NCI-H510A (cell line): ENCODE data around the gene HYI.
"Not testable (repeated sequence)": the region's sequence is repeated elsewhere in the genome, so short reads cannot be mapped to it uniquely, and the experiment has no call there.

Experiments used
- DNase-seq: peaks from one replicate; lab custom pipeline; 2025; lab: John Stamatoyannopoulos, UW

The HYI gene

GRCh38 chr1:43427524-43427923, 26.2 kb downstream of the HYI start:
- peak; percentile 98 for DNase-seq

- DNase-seq = no peak
Measured at GRCh38 chr1:43426221-43426620, 27.5 kb downstream of the HYI start.

- no peak for DNase-seq
Measured at GRCh38 chr1:43425045-43425444, 28.7 kb downstream of the HYI start.

- DNase-seq = no peak
Measured at GRCh38 chr1:43423672-43424550, 29.8 kb downstream of the HYI start.

GRCh38 chr1:43422995-43423671, 30.6 kb downstream of the HYI start:
- no peak for DNase-seq

GRCh38 chr1:43421976-43422750, 31.6 kb downstream of the HYI start:
- no peak for DNase-seq

- DNase-seq = no peak
Measured at GRCh38 chr1:43421396-43421795, 32.3 kb downstream of the HYI start.

GRCh38 chr1:43420874-43421273, 32.9 kb downstream of the HYI start:
- no peak for DNase-seq

- no peak for DNase-seq
Measured at GRCh38 chr1:43419627-43420425, 33.9 kb downstream of the HYI start.

GRCh38 chr1:43418858-43419257, 34.9 kb downstream of the HYI start:
- DNase-seq = no peak

GRCh38 chr1:43415901-43416300, 37.8 kb downstream of the HYI start:
- no peak for DNase-seq

- DNase-seq = peak; percentile 65
Measured at GRCh38 chr1:43414634-43415223, 39.0 kb downstream of the HYI start.

GRCh38 chr1:43413426-43413825, 40.3 kb downstream of the HYI start:
- DNase-seq = not testable (repeated sequence)

GRCh38 chr1:43410571-43410970, 43.2 kb downstream of the HYI start:
- DNase-seq = no peak

GRCh38 chr1:43405876-43406234, 47.9 kb downstream of the HYI start:
- no peak for DNase-seq

GRCh38 chr1:43405219-43405875, 48.4 kb downstream of the HYI start:
- DNase-seq = no peak

GRCh38 chr1:43404353-43404752, 49.4 kb downstream of the HYI start:
- DNase-seq = no peak

GRCh38 chr1:43402089-43402865, 51.5 kb downstream of the HYI start:
- no peak for DNase-seq
